ENCODE results near the gene CYP8B1.

GRCh38 chr3:42876401-42876800, 722 bp upstream of the CYP8B1 start:
- TF ChIP-seq CTCF (conservative IDR thresholded peaks at IDR 0.05 in 1 of 2, IDR thresholded peaks at IDR 0.05 in 1 of 2; ENCODE audit: low read depth in 1 of 2, low read length in 2 of 2) (no peak), EZH2 (IDR thresholded peaks at IDR 0.05; ENCODE audit: low read length, missing control alignments) (no peak)

All from fibroblast of lung (primary cell).